Measurements from ENCODE around the gene PTPN11.
"Not testable (repeated sequence)": the region's sequence is repeated elsewhere in the genome, so short reads cannot be mapped to it uniquely, and the experiment has no call there.

The PTPN11 gene

DNA sequence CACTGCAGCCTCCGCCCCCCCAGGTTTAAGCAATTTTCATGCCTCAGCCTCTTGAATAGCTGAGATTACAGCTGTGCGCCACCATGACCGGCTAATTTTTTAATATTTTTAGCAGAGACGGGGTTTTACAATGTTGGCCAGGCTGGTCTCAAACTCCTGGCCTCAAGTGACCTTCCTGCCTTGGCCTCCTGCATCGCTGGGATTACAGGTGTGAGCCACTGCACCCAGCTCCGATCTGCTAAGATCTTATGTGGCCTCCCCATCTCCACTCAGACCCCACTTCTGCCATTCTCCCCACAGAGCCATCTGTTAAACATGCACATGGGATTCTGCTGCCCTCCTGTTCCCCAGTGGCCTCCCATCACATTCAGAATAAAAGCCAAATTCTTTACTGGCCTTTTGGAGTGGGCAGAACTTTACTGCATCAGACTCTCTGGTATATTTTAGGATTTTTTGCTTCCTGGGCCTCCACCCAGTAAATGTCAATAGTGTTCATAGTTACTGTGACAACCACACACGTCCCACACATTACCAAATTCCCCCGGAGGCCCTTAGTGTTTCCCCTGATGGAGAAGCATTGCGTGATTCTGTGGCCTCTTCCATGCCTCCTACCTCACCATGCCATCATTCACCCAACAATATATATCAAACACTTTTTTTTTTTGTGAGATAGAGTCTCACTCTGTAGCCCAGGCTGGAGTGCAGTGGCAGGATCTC lies 96.3 kb downstream of the PTPN11 start:
- 87 to 89% methylated on average over 8 of the region's 9 CpGs for WGBS, 2 experiments (ENCODE audit: insufficient coverage in 2 of 2)
- Histone ChIP-seq H3K4me3 (ENCODE audit: extremely low read depth, insufficient read depth, low read length, poor library complexity, severe bottlenecking) (no peak overlapping the region), H3K36me3 (ENCODE audit: control insufficient read depth, insufficient read depth, low read length) (peaks cover 22% of the 10 kb centered on the region), H3K4me1 (ENCODE audit: control insufficient read depth, insufficient read depth, low read length, poor library complexity, severe bottlenecking) (no peaks in the 10 kb centered on the region), H3K27ac (ENCODE audit: low read depth, low read length, severe bottlenecking) (no peak overlapping the region), H3K9me3 (ENCODE audit: control insufficient read depth, low read length) (no peaks in the 10 kb centered on the region)

- no peaks in the 10 kb centered on the region for H3K4me1 ChIP-seq (ENCODE audit: control insufficient read depth, insufficient read depth, low read length, poor library complexity, severe bottlenecking)
- WGBS, 2 experiments (ENCODE audit: insufficient coverage in 2 of 2): 89 to 96% methylated on average over 5 of the region's 5 CpGs
- H3K9me3 ChIP-seq (ENCODE audit: control insufficient read depth, low read length): no peaks in the 10 kb centered on the region
- H3K36me3 ChIP-seq (ENCODE audit: control insufficient read depth, insufficient read depth, low read length): peaks cover 15% of the 10 kb centered on the region
- no peak overlapping the region for H3K27ac ChIP-seq (ENCODE audit: low read depth, low read length, severe bottlenecking)
- no peak overlapping the region for H3K4me3 ChIP-seq (ENCODE audit: extremely low read depth, insufficient read depth, low read length, poor library complexity, severe bottlenecking)
Observed at GRCh38 chr12:112515868-112516267, 97.1 kb downstream of the PTPN11 start.

- H3K36me3 ChIP-seq (ENCODE audit: control insufficient read depth, insufficient read depth, low read length): no peaks in the 10 kb centered on the region
- no peak overlapping the region for H3K27ac ChIP-seq (ENCODE audit: low read depth, low read length, severe bottlenecking)
- no peaks in the 10 kb centered on the region for H3K9me3 ChIP-seq (ENCODE audit: control insufficient read depth, low read length)
- WGBS, 2 experiments (ENCODE audit: insufficient coverage in 2 of 2): 79 to 100% methylated on average over 1 to 4 of the region's 7 CpGs
- H3K4me1 ChIP-seq (ENCODE audit: control insufficient read depth, insufficient read depth, low read length, poor library complexity, severe bottlenecking): no peaks in the 10 kb centered on the region
- no peak overlapping the region for H3K4me3 ChIP-seq (ENCODE audit: extremely low read depth, insufficient read depth, low read length, poor library complexity, severe bottlenecking)
Observed at GRCh38 chr12:112517730-112518364, 99.1 kb downstream of the PTPN11 start.

GRCh38 chr12:112518365-112518735 lies 99.6 kb downstream of the PTPN11 start:
- Histone ChIP-seq H3K4me3 (ENCODE audit: extremely low read depth, insufficient read depth, low read length, poor library complexity, severe bottlenecking) (no peak overlapping the region), H3K4me1 (ENCODE audit: control insufficient read depth, insufficient read depth, low read length, poor library complexity, severe bottlenecking) (no peaks in the 10 kb centered on the region), H3K36me3 (ENCODE audit: control insufficient read depth, insufficient read depth, low read length) (no peaks in the 10 kb centered on the region), H3K9me3 (ENCODE audit: control insufficient read depth, low read length) (no peaks in the 10 kb centered on the region), H3K27ac (ENCODE audit: low read depth, low read length, severe bottlenecking) (no peak overlapping the region)
- 100% methylated on average over 3 of the region's 7 CpGs; no CpG with 5 or more reads in 1 of the 2 experiments for WGBS, 2 experiments (ENCODE audit: insufficient coverage in 2 of 2)

DNA sequence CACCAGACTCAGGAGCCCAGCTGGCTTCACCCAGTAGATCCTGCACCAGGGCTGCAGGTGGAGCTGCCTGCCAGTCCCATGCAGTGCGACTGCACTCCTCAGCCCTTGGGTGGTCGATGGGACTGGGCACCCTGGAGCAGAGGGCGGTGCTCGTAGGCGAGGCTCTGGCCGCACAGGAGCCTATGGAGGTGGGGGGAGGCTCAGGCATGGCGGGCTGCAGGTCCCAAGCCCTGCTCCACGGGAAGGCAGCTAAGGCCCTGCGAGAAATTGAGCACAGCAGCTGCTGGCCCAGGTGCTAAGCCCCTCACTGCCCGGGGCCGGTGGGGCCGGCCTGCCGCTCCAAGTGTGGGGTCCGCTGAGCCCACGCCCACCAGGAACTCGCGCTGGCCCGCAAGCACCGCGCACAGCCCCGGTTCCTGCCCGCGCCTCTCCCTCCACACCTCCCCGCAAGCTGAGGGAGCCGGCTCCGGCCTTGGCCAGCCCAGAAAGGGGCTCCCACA lies 101.1 kb downstream of the PTPN11 start:
- H3K36me3 ChIP-seq (ENCODE audit: control insufficient read depth, insufficient read depth, low read length); H3K9me3 ChIP-seq (ENCODE audit: control insufficient read depth, low read length); H3K4me1 ChIP-seq (ENCODE audit: control insufficient read depth, insufficient read depth, low read length, poor library complexity, severe bottlenecking); H3K4me3 ChIP-seq (ENCODE audit: extremely low read depth, insufficient read depth, low read length, poor library complexity, severe bottlenecking); H3K27ac ChIP-seq (ENCODE audit: low read depth, low read length, severe bottlenecking): not testable (repeated sequence)
- WGBS, 2 experiments (ENCODE audit: insufficient coverage in 2 of 2): 98 to 100% methylated on average over 4 to 19 of the region's 26 CpGs

DNA sequence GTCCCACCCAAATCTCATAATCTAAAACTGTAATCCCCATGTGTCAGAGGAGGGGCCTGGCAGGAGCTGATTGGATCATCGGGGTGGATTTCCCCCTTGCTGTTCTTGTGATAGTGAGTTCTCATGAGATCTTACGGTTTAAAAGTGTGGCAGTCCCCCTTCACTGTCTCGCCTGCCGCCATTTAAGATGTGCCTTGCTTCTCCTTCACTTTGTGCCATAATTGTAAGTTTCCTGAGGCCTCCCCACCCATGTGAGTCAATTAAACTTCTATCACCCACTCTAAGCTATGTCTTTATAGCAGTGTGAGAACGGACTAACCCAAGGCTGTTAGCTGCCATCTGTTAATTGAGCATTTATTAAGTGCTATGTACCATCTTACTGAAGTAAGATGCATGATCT lies 105.1 kb downstream of the PTPN11 start:
- 80 to 89% methylated on average over 1 to 4 of the region's 5 CpGs for WGBS, 2 experiments (ENCODE audit: insufficient coverage in 2 of 2)
- H3K4me3 ChIP-seq (ENCODE audit: extremely low read depth, insufficient read depth, low read length, poor library complexity, severe bottlenecking): no peak overlapping the region
- no peaks in the 10 kb centered on the region for H3K4me1 ChIP-seq (ENCODE audit: control insufficient read depth, insufficient read depth, low read length, poor library complexity, severe bottlenecking)
- H3K36me3 ChIP-seq (ENCODE audit: control insufficient read depth, insufficient read depth, low read length): no peaks in the 10 kb centered on the region
- no peaks in the 10 kb centered on the region for H3K9me3 ChIP-seq (ENCODE audit: control insufficient read depth, low read length)
- H3K27ac ChIP-seq (ENCODE audit: low read depth, low read length, severe bottlenecking): no peak overlapping the region

DNA sequence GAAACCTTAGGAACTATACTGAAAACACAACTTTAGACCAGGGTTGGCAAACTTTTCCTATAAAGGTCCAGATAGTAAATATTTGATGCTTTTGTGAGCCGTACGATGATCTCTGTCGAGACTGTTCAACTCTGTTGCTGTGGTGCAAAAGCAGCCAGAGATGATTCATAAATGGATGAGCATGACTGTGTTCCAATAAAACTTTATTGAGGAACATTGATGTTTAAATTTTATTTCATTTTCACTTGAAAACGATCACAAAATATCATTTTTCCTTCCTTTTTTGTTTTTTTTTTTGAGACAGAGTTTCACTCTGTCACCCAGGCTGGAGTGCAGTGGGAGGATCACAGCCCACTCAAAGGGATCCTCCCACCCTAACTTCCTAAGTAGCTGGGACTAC lies 105.5 kb downstream of the PTPN11 start:
- no peaks in the 10 kb centered on the region for H3K9me3 ChIP-seq (ENCODE audit: control insufficient read depth, low read length)
- WGBS, 2 experiments (ENCODE audit: insufficient coverage in 2 of 2): 93 to 100% methylated on average over 3 to 4 of the region's 4 CpGs
- H3K4me1 ChIP-seq (ENCODE audit: control insufficient read depth, insufficient read depth, low read length, poor library complexity, severe bottlenecking): no peaks in the 10 kb centered on the region
- H3K36me3 ChIP-seq (ENCODE audit: control insufficient read depth, insufficient read depth, low read length): no peaks in the 10 kb centered on the region
- H3K4me3 ChIP-seq (ENCODE audit: extremely low read depth, insufficient read depth, low read length, poor library complexity, severe bottlenecking): no peak overlapping the region
- no peak overlapping the region for H3K27ac ChIP-seq (ENCODE audit: low read depth, low read length, severe bottlenecking)

DNA sequence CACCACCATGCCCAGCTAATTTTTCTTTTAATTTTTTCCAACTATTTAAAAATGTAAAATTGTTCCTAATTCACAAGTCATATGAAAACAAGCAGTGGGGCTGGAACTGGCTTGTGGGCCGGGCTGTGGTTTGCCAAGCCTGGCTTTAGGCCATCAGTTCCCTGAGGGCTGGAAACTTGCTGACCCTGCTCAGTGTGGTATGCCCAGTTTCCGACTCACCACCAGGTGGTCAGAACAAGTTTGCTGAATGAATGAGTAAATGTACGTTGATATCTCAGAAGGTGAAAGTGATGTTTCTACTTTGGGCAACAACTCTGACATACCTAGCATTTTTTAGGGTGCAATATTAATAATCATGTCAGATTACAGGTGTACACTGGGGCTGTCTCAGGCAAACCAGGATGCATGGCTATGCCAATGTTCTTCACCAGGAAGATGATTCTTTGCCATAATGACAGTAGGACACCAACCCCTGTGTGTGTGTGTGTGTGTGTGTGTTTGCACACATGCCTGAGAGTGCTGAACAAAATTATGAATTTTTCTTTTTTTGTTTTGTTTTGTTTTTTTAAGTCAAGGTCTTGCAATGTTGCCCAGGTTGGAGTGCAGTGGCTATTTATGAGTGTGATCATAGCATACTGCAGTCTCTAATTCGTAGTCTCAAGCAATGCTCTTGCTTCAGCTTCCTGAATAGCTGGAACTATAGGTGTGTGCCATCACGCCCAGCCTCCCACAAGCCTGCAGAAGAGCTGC lies 106.1 kb downstream of the PTPN11 start:
- 84 to 88% methylated on average over 3 to 5 of the region's 5 CpGs for WGBS, 2 experiments (ENCODE audit: insufficient coverage in 2 of 2)
- Histone ChIP-seq H3K4me3 (ENCODE audit: extremely low read depth, insufficient read depth, low read length, poor library complexity, severe bottlenecking) (no peak overlapping the region), H3K27ac (ENCODE audit: low read depth, low read length, severe bottlenecking) (no peak overlapping the region), H3K36me3 (ENCODE audit: control insufficient read depth, insufficient read depth, low read length) (no peaks in the 10 kb centered on the region), H3K4me1 (ENCODE audit: control insufficient read depth, insufficient read depth, low read length, poor library complexity, severe bottlenecking) (no peaks in the 10 kb centered on the region), H3K9me3 (ENCODE audit: control insufficient read depth, low read length) (no peaks in the 10 kb centered on the region)

DNA sequence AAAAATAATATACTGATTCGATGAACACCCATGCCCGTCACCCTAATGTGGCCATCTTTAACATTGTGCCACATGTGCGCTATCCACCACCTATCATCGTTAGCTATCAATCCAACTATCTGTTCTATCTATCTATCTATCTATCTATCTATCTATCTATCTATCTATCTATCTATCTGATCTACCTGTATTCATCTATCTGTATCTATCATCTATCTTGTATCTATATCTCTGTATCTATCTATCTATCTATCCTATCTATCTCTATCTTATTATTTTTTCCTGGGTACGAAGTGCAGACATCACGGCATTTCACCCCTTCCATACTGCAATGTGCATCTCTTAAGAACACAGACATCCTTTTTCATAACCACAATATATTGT lies 106.7 kb downstream of the PTPN11 start:
- WGBS, 2 experiments (ENCODE audit: insufficient coverage in 2 of 2): 87 to 93% methylated on average over 4 to 5 of the region's 6 CpGs
- H3K27ac ChIP-seq (ENCODE audit: low read depth, low read length, severe bottlenecking): no peak overlapping the region
- H3K4me3 ChIP-seq (ENCODE audit: extremely low read depth, insufficient read depth, low read length, poor library complexity, severe bottlenecking): no peak overlapping the region
- no peaks in the 10 kb centered on the region for H3K9me3 ChIP-seq (ENCODE audit: control insufficient read depth, low read length)
- no peaks in the 10 kb centered on the region for H3K4me1 ChIP-seq (ENCODE audit: control insufficient read depth, insufficient read depth, low read length, poor library complexity, severe bottlenecking)
- no peaks in the 10 kb centered on the region for H3K36me3 ChIP-seq (ENCODE audit: control insufficient read depth, insufficient read depth, low read length)

DNA sequence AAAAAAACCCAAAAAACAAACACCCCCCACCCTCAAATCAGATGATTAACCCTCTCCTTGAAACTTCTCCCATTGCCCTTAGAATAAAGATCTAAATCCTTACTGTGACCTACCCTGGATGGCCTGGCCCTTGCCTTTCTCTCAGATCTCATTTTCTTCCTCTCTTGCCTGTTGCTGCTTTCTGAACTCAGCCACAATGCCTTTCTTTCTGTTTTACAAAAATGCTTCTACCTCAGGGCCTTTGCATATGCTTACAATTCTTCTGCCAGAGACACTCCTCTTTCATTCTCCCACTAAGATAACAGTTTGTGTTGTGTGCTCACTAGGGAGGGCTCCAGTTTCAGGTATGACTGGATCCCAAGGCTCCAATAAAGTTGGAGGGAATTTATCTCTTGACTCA lies 108.3 kb downstream of the PTPN11 start:
- Histone ChIP-seq H3K27ac (ENCODE audit: low read depth, low read length, severe bottlenecking) (no peak overlapping the region), H3K4me1 (ENCODE audit: control insufficient read depth, insufficient read depth, low read length, poor library complexity, severe bottlenecking) (no peaks in the 10 kb centered on the region), H3K9me3 (ENCODE audit: control insufficient read depth, low read length) (no peaks in the 10 kb centered on the region), H3K36me3 (ENCODE audit: control insufficient read depth, insufficient read depth, low read length) (no peaks in the 10 kb centered on the region), H3K4me3 (ENCODE audit: extremely low read depth, insufficient read depth, low read length, poor library complexity, severe bottlenecking) (no peak overlapping the region)

DNA sequence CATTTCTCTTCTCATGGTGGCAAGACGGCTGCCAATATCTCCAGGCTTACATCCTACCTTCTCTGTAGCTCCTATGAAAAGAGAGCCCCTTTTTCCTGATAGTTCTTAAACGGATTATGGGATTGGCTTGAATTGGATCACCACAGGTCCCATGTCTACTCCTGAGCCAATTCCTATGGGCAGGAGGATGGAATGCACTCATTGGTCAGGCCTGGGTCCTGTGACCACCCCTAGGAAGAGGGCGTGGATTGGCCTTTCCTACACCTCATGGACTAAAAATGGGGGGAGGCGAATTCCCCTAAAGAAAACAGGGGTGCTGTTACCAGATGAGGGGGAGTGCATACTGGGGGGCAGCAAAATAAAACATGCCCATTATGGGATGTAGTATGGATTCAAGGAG lies 108.8 kb downstream of the PTPN11 start:
- no peaks in the 10 kb centered on the region for H3K36me3 ChIP-seq (ENCODE audit: control insufficient read depth, insufficient read depth, low read length)
- H3K27ac ChIP-seq (ENCODE audit: low read depth, low read length, severe bottlenecking): no peak overlapping the region
- H3K4me1 ChIP-seq (ENCODE audit: control insufficient read depth, insufficient read depth, low read length, poor library complexity, severe bottlenecking): no peaks in the 10 kb centered on the region
- no peak overlapping the region for H3K4me3 ChIP-seq (ENCODE audit: extremely low read depth, insufficient read depth, low read length, poor library complexity, severe bottlenecking)
- WGBS, 2 experiments (ENCODE audit: insufficient coverage in 2 of 2): 80% methylated on average over 1 of the region's 4 CpGs; no CpG with 5 or more reads in 1 of the 2 experiments
- no peaks in the 10 kb centered on the region for H3K9me3 ChIP-seq (ENCODE audit: control insufficient read depth, low read length)

Data from mesodermal cell (in vitro differentiated cells).